ENCODE measurements around the gene EYA2.

The EYA2 gene

DNA sequence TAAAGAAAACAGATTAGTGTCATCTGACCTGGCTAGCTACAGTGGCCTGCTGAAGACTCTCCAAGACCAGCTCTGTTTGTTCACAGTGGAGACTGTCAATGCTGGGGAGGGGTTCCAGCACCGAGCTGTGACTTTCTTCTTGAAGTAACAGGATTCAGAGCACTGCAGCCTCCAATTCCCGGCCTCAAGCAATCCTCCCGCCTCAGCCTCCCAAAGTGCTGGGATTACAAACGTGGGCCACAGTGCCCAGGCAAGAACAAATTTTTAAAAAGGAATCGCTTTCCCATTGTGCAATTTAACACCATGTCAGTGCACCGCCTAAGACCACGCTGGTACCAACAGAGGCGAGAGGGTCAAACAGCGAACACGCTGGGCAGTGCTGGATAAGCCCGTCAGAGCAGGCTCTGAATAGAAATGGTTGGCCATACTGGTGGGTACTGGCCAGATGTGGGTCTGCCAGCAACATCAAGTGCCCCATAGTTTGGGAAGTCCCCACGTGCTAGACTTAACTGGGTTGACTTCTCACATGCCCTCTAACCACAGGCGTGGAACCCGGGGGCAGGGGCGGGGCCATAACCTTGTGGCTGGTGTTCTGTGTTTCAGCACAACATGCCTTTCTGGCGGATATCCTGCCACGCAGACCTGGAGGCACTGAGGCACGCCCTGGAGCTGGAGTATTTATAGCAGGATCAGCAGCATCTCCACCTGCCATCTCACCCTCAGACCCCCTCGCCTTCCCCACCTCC, 293.0 kb downstream of the EYA2 start:
- H3K9me3 ChIP-seq (ENCODE audit: insufficient read depth, low read length) = no peaks in the 10 kb centered on the region
- no peak overlapping the region for H3K4me3 ChIP-seq (ENCODE audit: insufficient read length, low read depth)

DNA sequence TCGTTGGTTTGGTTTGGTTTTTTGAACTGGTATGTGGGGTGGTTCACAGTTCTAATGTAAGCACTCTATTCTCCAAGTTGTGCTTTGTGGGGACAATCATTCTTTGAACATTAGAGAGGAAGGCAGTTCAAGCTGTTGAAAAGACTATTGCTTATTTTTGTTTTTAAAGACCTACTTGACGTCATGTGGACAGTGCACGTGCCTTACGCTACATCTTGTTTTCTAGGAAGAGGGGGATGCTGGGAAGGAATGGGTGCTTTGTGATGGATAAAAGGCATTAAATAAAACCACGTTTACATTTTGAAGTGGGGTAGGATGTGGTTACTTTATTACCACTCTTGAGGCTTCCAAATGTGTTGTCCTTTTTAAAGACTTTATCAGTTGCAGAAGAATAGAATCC, 293.9 kb downstream of the EYA2 start:
- no peak for DNase-seq (ENCODE audit: low read depth, low spot score)
- Histone ChIP-seq H3K9me3 (ENCODE audit: insufficient read depth, low read length) (no peaks in the 10 kb centered on the region), H3K9ac (ENCODE audit: insufficient read length, low read depth) (no peak overlapping the region), H3K4me3 (ENCODE audit: insufficient read length, low read depth) (no peak overlapping the region), H3K36me3 (ENCODE audit: insufficient read depth, insufficient read length, low read length) (no peaks in the 10 kb centered on the region), H3K4me1 (ENCODE audit: insufficient read depth, insufficient read length) (no peaks in the 10 kb centered on the region), H3K27me3 (ENCODE audit: insufficient read depth, insufficient read length) (no peaks in the 10 kb centered on the region)
- TF ChIP-seq ZNF274 (IDR thresholded peaks at IDR 0.05; ENCODE audit: low read depth, low read length) (no peak), SUZ12 (IDR thresholded peaks at IDR 0.05; ENCODE audit: extremely low read depth, insufficient read depth, insufficient read length) (no peak), YY1 (IDR thresholded peaks at IDR 0.05; ENCODE audit: insufficient read depth, insufficient read length) (no peak)

More for the DNA sequence above, 293.0 kb downstream of the EYA2 start:
- no peaks in the 10 kb centered on the region for H3K36me3 ChIP-seq (ENCODE audit: insufficient read depth, insufficient read length, low read length)
- H3K9ac ChIP-seq (ENCODE audit: insufficient read length, low read depth) = no peak overlapping the region
- no peak for DNase-seq (ENCODE audit: low read depth, low spot score)
- H3K27me3 ChIP-seq (ENCODE audit: insufficient read depth, insufficient read length) = no peaks in the 10 kb centered on the region
- H3K4me1 ChIP-seq (ENCODE audit: insufficient read depth, insufficient read length) = no peaks in the 10 kb centered on the region
- TF ChIP-seq SUZ12 (IDR thresholded peaks at IDR 0.05; ENCODE audit: extremely low read depth, insufficient read depth, insufficient read length) (no peak), YY1 (IDR thresholded peaks at IDR 0.05; ENCODE audit: insufficient read depth, insufficient read length) (no peak), ZNF274 (IDR thresholded peaks at IDR 0.05; ENCODE audit: low read depth, low read length) (no peak)

DNA sequence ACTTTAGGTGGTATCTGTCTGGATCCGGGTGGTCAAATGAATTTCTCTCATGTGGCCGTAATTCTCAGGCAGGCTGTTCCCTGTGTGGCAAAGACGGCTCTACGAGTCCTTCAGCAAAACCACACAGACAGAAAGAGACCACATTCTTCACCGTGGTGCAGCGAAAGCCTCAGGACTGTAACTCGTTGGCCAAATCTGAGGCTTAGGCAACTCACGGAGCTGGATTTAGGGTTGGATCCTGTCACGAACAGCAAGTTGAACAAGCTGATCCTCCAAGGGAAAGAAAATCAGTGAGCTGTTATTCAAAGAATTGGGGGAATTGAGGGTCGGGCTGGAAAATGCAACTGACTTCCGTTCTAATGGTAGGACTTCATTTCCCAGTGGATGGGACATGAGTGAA, 294.4 kb downstream of the EYA2 start:
- no peaks in the 10 kb centered on the region for H3K36me3 ChIP-seq (ENCODE audit: insufficient read depth, insufficient read length, low read length)
- no peak for DNase-seq (ENCODE audit: low read depth, low spot score)
- no peaks in the 10 kb centered on the region for H3K27me3 ChIP-seq (ENCODE audit: insufficient read depth, insufficient read length)
- H3K4me3 ChIP-seq (ENCODE audit: insufficient read length, low read depth) = no peak overlapping the region
- H3K9ac ChIP-seq (ENCODE audit: insufficient read length, low read depth) = no peak overlapping the region
- TF ChIP-seq ZNF274 (IDR thresholded peaks at IDR 0.05; ENCODE audit: low read depth, low read length) = no peak
- TF ChIP-seq YY1 (IDR thresholded peaks at IDR 0.05; ENCODE audit: insufficient read depth, insufficient read length) = no peak
- TF ChIP-seq SUZ12 (IDR thresholded peaks at IDR 0.05; ENCODE audit: extremely low read depth, insufficient read depth, insufficient read length) = no peak
- no peaks in the 10 kb centered on the region for H3K4me1 ChIP-seq (ENCODE audit: insufficient read depth, insufficient read length)
- no peaks in the 10 kb centered on the region for H3K9me3 ChIP-seq (ENCODE audit: insufficient read depth, low read length)

DNA sequence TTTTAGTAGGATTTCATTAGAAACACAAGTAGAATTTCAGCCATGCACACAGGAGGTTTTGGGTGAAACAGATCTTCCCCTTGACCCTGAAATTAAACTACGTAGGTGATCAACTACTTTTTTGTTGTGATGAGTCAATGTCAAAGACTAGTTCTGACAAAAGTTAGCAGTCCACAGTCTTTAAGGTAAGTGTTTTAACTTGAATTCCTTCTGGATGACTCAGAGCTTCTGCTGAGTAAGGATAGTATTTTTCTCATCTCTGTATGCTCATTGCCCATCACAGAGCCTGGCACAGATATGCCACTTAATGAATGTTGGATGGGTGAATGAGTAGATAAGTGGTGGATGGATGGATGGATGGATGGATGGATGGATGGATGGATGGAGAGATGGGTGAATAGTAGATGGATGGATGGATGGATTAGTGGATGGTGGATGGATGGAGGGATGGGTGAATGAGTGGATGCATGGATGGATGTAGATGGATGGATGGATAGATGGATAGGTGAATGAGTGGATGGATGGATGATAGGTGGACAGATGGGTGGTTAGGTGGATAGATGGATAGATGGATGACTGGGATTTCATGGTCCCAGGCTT, 296.5 kb downstream of the EYA2 start:
- H3K9me3 ChIP-seq (ENCODE audit: insufficient read depth, low read length) = no peaks in the 10 kb centered on the region
- H3K36me3 ChIP-seq (ENCODE audit: insufficient read depth, insufficient read length, low read length) = no peaks in the 10 kb centered on the region
- DNase-seq (ENCODE audit: low read depth, low spot score) = no peak
- H3K4me3 ChIP-seq (ENCODE audit: insufficient read length, low read depth) = no peak overlapping the region
- H3K9ac ChIP-seq (ENCODE audit: insufficient read length, low read depth) = no peak overlapping the region
- H3K4me1 ChIP-seq (ENCODE audit: insufficient read depth, insufficient read length) = no peaks in the 10 kb centered on the region
- TF ChIP-seq SUZ12 (IDR thresholded peaks at IDR 0.05; ENCODE audit: extremely low read depth, insufficient read depth, insufficient read length) (no peak), ZNF274 (IDR thresholded peaks at IDR 0.05; ENCODE audit: low read depth, low read length) (no peak), YY1 (IDR thresholded peaks at IDR 0.05; ENCODE audit: insufficient read depth, insufficient read length) (no peak)
- H3K27me3 ChIP-seq (ENCODE audit: insufficient read depth, insufficient read length) = no peaks in the 10 kb centered on the region

- Histone ChIP-seq H3K9ac (ENCODE audit: insufficient read length, low read depth) (no peak overlapping the region), H3K27me3 (ENCODE audit: insufficient read depth, insufficient read length) (peaks cover 4% of the 10 kb centered on the region), H3K9me3 (ENCODE audit: insufficient read depth, low read length) (no peaks in the 10 kb centered on the region), H3K4me1 (ENCODE audit: insufficient read depth, insufficient read length) (peaks cover 3% of the 10 kb centered on the region), H3K36me3 (ENCODE audit: insufficient read depth, insufficient read length, low read length) (no peaks in the 10 kb centered on the region), H3K4me3 (ENCODE audit: insufficient read length, low read depth) (no peak overlapping the region)
- TF ChIP-seq SUZ12 (IDR thresholded peaks at IDR 0.05; ENCODE audit: extremely low read depth, insufficient read depth, insufficient read length) (no peak), YY1 (IDR thresholded peaks at IDR 0.05; ENCODE audit: insufficient read depth, insufficient read length) (no peak), ZNF274 (IDR thresholded peaks at IDR 0.05; ENCODE audit: low read depth, low read length) (no peak)
- no peak for DNase-seq (ENCODE audit: low read depth, low spot score)
These were observed 297.3 kb downstream of the EYA2 start for GRCh38 chr20:47191956-47192355.

GRCh38 chr20:47195573-47195972, 300.9 kb downstream of the EYA2 start:
- Histone ChIP-seq H3K27me3 (ENCODE audit: insufficient read depth, insufficient read length) (peaks cover 4% of the 10 kb centered on the region), H3K4me1 (ENCODE audit: insufficient read depth, insufficient read length) (peaks cover 3% of the 10 kb centered on the region), H3K4me3 (ENCODE audit: insufficient read length, low read depth) (no peak overlapping the region), H3K9ac (ENCODE audit: insufficient read length, low read depth) (no peak overlapping the region), H3K36me3 (ENCODE audit: insufficient read depth, insufficient read length, low read length) (no peaks in the 10 kb centered on the region), H3K9me3 (ENCODE audit: insufficient read depth, low read length) (no peaks in the 10 kb centered on the region)
- DNase-seq (ENCODE audit: low read depth, low spot score) = no peak
- TF ChIP-seq SUZ12 (IDR thresholded peaks at IDR 0.05; ENCODE audit: extremely low read depth, insufficient read depth, insufficient read length) (no peak), ZNF274 (IDR thresholded peaks at IDR 0.05; ENCODE audit: low read depth, low read length) (no peak), YY1 (IDR thresholded peaks at IDR 0.05; ENCODE audit: insufficient read depth, insufficient read length) (no peak)
